GM18517 (cell line): ENCODE measurements around the gene PARP16.
"Not testable (repeated sequence)": the region's sequence is repeated elsewhere in the genome, so short reads cannot be mapped to it uniquely, and the experiment has no call there.

Source experiments
- ATAC-seq: cut with Tn5 transposase; IDR thresholded peaks from one replicate; pipeline ENCODE4 v1.9.1; 2021; ENCODE audit warnings: mild to moderate bottlenecking, moderate library complexity; ENCODE audit not compliant: unreplicated experiment

Gene PARP16

GRCh38 chr15:65278480-65278879 lies 8.2 kb downstream of the PARP16 start:
- no peak for ATAC-seq

GRCh38 chr15:65277015-65277414 lies 9.7 kb downstream of the PARP16 start:
- no peak for ATAC-seq

GRCh38 chr15:65275728-65276126 lies 11.0 kb downstream of the PARP16 start:
- ATAC-seq: no peak

GRCh38 chr15:65275104-65275727 lies 11.5 kb downstream of the PARP16 start:
- ATAC-seq: no peak

- not testable (repeated sequence) for ATAC-seq
Observed at GRCh38 chr15:65270811-65271545, 15.7 kb downstream of the PARP16 start.

GRCh38 chr15:65268411-65268810 lies 18.3 kb downstream of the PARP16 start:
- no peak for ATAC-seq

GRCh38 chr15:65266469-65266868 lies 20.2 kb downstream of the PARP16 start:
- ATAC-seq: no peak

- ATAC-seq: no peak
Observed at GRCh38 chr15:65264863-65265430, 21.7 kb downstream of the PARP16 start.

- ATAC-seq: no peak
Observed at GRCh38 chr15:65263313-65263712, 23.4 kb downstream of the PARP16 start.

- no peak for ATAC-seq
Observed at GRCh38 chr15:65260968-65261367, 25.7 kb downstream of the PARP16 start.

GRCh38 chr15:65259367-65259797 lies 27.3 kb downstream of the PARP16 start:
- ATAC-seq: no peak

GRCh38 chr15:65258375-65259262 lies 28.1 kb downstream of the PARP16 start:
- no peak for ATAC-seq

- no peak for ATAC-seq
Observed at GRCh38 chr15:65255486-65256140, 31.1 kb downstream of the PARP16 start.

GRCh38 chr15:65254758-65255157 lies 31.9 kb downstream of the PARP16 start:
- ATAC-seq: no peak

- no peak for ATAC-seq
Observed at GRCh38 chr15:65254356-65254755, 32.3 kb downstream of the PARP16 start.

- no peak for ATAC-seq
Observed at GRCh38 chr15:65249641-65250040, 37.0 kb downstream of the PARP16 start.

GRCh38 chr15:65248511-65249255 lies 38.0 kb downstream of the PARP16 start:
- ATAC-seq: no peak

- no peak for ATAC-seq
Observed at GRCh38 chr15:65246939-65247338, 39.7 kb downstream of the PARP16 start.

- ATAC-seq: no peak
Observed at GRCh38 chr15:65246026-65246714, 40.5 kb downstream of the PARP16 start.
